ENCODE measurements around the gene B4GALT3. TPM values are rescaled to one million over a fixed set of nuclear protein-coding genes. Genes with fewer than 3 reads are reported as not detected.

B4GALT3 gene
- total RNA-seq, 4 donors from 2014 or later: 1.0 to 23.9 (median 19.9) TPM

DNA sequence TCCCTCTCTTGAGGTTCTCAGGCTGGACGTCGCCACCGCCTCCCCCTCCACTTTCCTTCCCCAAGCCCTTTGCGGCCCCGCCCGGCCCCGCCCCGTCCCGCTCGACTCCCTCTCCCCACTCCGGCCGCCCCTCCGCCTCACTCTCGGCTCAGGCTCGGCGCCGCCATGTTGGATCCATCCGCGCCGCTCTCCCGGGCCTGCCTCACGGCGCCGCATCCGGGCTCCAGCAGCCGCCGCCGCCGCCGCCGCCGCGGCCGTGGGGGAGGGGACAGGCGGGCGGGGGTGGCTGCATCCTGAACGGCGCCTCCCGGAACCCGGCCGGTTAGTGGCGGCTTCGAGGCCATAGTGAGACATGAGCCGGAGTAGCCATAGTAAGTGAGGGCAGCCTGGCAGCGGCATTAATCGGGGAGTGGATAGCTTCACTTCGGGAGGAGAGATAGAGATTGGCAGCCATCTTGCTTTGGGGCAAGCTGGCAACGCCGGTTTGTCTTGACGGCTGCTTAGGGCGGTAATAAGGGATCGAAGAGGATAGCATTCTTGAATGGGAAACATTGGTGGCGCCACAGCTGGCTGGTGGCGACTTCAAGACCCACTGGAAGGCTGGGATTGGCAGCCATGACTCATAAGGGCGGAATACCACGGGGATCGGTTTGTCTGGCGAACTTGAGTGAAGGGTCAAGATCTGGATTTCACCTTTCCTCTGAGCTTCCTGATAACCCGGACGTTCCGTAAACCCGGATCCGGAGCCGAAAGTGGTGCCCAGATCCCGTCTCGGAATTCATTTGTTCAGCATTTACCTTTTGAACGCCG lies 44.7 kb downstream of the B4GALT3 start, which contains the start of gene DEDD:
TSS of gene DEDD (minus strand) at position 258 of the 810 bp plus-strand sequence. CDS start 8,205 bp downstream, outside the sequence.
- no peaks in the 10 kb centered on the region for H3K36me3 ChIP-seq
- intact Hi-C loops (cut with DNase I; ENCODE audit: low total_unique reads): no loop called here
- peak; percentile 93 to 96 for DNase-seq
- H3K4me1 ChIP-seq: peaks cover 0 to 10% of the 10 kb centered on the region in 2 donors
- H3K27me3 ChIP-seq: no peaks in the 10 kb centered on the region
- H3K9me3 ChIP-seq: no peaks in the 10 kb centered on the region
- peak within 1 kb of the TSS; percentile 97 to 99 for H3K27ac ChIP-seq
- peak; percentile 54 to 64 for TF ChIP-seq POLR2A (IDR thresholded peaks at IDR 0.05)
- TF ChIP-seq, protein P1, sequence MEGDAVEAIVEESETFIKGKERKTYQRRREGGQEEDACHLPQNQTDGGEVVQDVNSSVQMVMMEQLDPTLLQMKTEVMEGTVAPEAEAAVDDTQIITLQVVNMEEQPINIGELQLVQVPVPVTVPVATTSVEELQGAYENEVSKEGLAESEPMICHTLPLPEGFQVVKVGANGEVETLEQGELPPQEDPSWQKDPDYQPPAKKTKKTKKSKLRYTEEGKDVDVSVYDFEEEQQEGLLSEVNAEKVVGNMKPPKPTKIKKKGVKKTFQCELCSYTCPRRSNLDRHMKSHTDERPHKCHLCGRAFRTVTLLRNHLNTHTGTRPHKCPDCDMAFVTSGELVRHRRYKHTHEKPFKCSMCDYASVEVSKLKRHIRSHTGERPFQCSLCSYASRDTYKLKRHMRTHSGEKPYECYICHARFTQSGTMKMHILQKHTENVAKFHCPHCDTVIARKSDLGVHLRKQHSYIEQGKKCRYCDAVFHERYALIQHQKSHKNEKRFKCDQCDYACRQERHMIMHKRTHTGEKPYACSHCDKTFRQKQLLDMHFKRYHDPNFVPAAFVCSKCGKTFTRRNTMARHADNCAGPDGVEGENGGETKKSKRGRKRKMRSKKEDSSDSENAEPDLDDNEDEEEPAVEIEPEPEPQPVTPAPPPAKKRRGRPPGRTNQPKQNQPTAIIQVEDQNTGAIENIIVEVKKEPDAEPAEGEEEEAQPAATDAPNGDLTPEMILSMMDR (IDR thresholded peaks at IDR 0.05): peak in 1 of 4 experiments; percentile 20
- peak within 1 kb of the TSS; percentile 87 to 89 for H3K4me3 ChIP-seq

DNA sequence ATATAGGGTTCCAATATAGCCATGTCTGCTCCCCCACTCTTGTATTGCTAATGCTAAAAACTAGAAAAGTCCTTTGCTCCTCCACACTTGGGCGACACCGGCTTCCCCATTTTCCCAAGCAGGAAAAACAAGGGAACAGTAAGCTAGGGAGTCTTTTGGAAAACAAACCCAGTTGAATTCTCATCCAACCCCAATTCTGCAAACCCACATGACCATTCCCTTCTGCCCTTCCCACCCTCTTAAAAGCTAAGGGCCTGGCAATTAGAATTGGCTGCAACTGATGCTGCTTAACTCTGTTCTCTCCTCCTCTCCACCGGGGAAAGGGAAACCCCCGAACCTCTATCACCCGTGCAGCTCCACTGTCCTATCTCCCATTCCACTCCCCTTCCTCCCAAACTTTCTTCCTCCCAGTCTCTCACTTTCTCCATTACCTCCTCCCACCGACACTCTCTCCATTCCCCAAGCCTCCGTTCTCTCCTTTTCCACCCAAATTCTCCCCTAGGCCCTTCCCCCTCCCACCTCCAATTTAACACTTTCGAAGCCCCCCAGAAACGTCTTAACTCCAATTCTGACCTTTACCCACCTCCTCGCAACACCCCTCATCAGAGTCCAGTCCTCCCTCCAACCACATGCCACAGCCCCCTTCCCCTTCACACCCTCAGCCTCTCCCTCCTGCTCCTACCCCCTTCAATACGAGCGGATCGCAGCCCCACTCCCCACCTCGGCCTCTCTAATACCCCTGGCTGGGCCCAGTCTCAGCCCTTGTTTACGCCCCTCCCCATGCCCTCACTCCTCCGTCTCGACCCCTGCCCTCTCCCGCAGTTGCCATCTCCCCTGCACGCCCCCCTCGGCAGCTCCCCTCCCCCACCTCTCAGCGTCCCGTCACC lies 45.5 kb downstream of the B4GALT3 start:
- no peaks in the 10 kb centered on the region for H3K36me3 ChIP-seq
- TF ChIP-seq, protein P1 (IDR thresholded peaks at IDR 0.05): no peak
- H3K9me3 ChIP-seq: no peaks in the 10 kb centered on the region
- H3K27ac ChIP-seq: peak overlapping the region; percentile 97 to 99
- no peak for DNase-seq
- intact Hi-C loops (cut with DNase I; ENCODE audit: low total_unique reads): no loop called here
- H3K27me3 ChIP-seq: no peaks in the 10 kb centered on the region
- H3K4me3 ChIP-seq: peak overlapping the region; percentile 87 to 89
- peaks cover 0 to 12% of the 10 kb centered on the region in 2 donors for H3K4me1 ChIP-seq

DNA sequence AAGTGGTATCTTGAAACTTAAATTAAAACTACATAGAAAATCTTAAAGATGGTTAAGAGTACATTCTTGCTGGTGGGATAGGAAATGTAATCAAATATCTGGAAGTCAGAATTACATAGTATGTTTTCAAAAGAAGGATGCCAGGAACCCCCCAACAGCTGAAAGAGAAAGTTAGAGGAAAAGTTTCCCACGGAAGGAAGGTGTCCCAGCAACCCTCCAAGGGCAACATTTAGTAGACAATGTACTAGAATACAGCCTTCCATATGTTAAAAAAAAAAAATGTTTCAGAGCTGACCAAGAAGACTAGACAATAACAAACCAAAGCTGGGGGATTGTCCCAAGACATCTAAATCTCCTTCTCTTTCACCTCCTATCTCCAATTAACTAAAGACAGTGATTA lies 47.0 kb downstream of the B4GALT3 start:
- peak overlapping the region in 1 of 2 donors; percentile 23 for H3K27ac ChIP-seq
- H3K4me1 ChIP-seq: peaks cover 0 to 12% of the 10 kb centered on the region in 2 donors
- no peak for TF ChIP-seq POLR2A (IDR thresholded peaks at IDR 0.05)
- TF ChIP-seq, protein P1 (IDR thresholded peaks at IDR 0.05): no peak
- DNase-seq: no peak
- no peaks in the 10 kb centered on the region for H3K9me3 ChIP-seq
- H3K4me3 ChIP-seq: no peak overlapping the region
- H3K27me3 ChIP-seq: no peaks in the 10 kb centered on the region
- H3K36me3 ChIP-seq: no peaks in the 10 kb centered on the region
- intact Hi-C loops (cut with DNase I; ENCODE audit: low total_unique reads): no loop called here

DNA sequence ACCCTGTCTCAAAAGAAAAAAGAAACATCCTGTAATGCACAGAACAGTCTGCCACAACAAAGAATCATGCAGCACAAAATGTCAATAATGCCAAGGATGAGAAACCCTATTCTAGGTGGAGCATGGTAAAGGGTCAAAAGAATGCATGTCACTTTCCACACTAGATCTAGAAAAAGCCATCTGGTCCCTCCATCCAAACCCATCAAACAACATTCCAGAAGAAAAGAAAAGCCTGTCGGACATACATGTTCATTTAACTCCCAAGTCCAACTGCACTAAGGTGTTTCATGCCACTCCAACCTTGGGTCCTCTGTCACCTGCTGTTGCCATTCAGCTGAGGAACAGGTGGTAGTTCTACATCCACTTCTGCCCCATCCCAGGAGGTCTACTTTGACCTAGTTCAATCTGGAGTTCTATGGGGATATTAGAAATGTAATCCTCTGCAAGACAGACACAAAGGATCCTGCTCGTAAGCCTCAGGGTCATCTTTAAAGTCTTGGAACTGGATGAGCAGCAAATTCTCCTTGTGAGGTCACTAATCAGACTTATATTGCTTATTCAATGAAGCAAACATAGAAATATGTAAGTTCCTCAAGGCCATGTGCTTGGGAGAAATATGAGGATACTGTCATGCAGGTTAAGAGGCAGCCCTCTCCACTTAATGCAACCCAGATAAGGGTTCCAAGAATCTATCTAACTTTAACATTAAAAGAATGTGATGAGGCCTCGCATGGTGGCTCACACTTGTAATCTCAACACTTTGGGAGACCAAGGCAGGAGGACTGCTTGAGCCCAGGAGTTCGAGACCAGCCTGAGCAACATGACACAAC lies 48.5 kb downstream of the B4GALT3 start:
- intact Hi-C loops (cut with DNase I; ENCODE audit: low total_unique reads): no loop called here
- Histone ChIP-seq H3K27ac (no peak overlapping the region), H3K4me3 (no peak overlapping the region), H3K27me3 (no peaks in the 10 kb centered on the region), H3K36me3 (no peaks in the 10 kb centered on the region), H3K4me1 (peaks cover 0 to 12% of the 10 kb centered on the region in 2 donors), H3K9me3 (no peaks in the 10 kb centered on the region)
- TF ChIP-seq, protein P1 (IDR thresholded peaks at IDR 0.05): no peak
- TF ChIP-seq POLR2A (IDR thresholded peaks at IDR 0.05): no peak
- no peak for DNase-seq

All from uterus (tissue), 4 donors.